Heart left ventricle (tissue), 16 donors: Measurements from ENCODE around the gene OR51B2. TPM values are rescaled to one million over a fixed set of nuclear protein-coding genes. Genes with fewer than 3 reads are reported as not detected.
"Not testable (repeated sequence)": the region's sequence is repeated elsewhere in the genome, so short reads cannot be mapped to it uniquely, and the experiment has no call there.

ENCODE experiments used
- ATAC-seq, 4 donors: fragments of 200-7000 bp; cut with Tn5 transposase; one replicate each; pipeline ENCODE4 v1.9.1; 2020 to 2022; ENCODE audit warnings: moderate library complexity in 4 of 4, mild to moderate bottlenecking in 3 of 4, moderate number of reproducible peaks in 1 of 4
- DNase-seq, 5 donors: peaks; one replicate each; pipeline ENCODE4 v3.0.0-alpha.2; 2020
- H3K27ac ChIP-seq, 12 donors: fragments of 200-600 bp; sonication (generic) in 4 of 12; one replicate each; pipeline versions ENCODE4 v1.5.0 to v1.8.0; 2016 to 2022; ENCODE audit warnings: mild to moderate bottlenecking in 2 of 12
- H3K27me3 ChIP-seq, 9 donors: fragments of 200-600 bp; sonication (generic) in 2 of 9; one replicate each; pipeline versions ENCODE4 v1.5.1 to v1.8.0; 2016 to 2022; ENCODE audit warnings: mild to moderate bottlenecking in 3 of 9
- H3K36me3 ChIP-seq, 9 donors: fragments of 200-600 bp; sonication (generic) in 2 of 9; one replicate each; pipeline versions ENCODE4 v1.5.0 to v1.8.0; 2018 to 2022; ENCODE audit warnings: mild to moderate bottlenecking in 2 of 9
- H3K4me1 ChIP-seq, 12 donors: fragments of 200-600 bp; sonication (generic) in 4 of 12; one replicate each; pipeline versions ENCODE4 v1.5.0 to v1.8.0; 2016 to 2022; ENCODE audit warnings: mild to moderate bottlenecking in 3 of 12
- H3K4me3 ChIP-seq, 12 donors: fragments of 200-600 bp; sonication (generic) in 4 of 12; one replicate each; pipeline versions ENCODE4 v1.5.0 to v1.8.0; 2017 to 2022; ENCODE audit warnings: mild to moderate bottlenecking in 9 of 12, moderate library complexity in 4 of 12
- H3K9me3 ChIP-seq, 12 donors: fragments of 200-600 bp; sonication (generic) in 4 of 12; one replicate each; pipeline versions ENCODE4 v1.5.0 to v1.8.0; 2016 to 2022; ENCODE audit warnings: mild to moderate bottlenecking in 1 of 12
- CTCF ChIP-seq, 12 donors: fragments of 200-600 bp; sonication (generic) in 4 of 12; IDR thresholded peaks; one replicate each; pipeline versions ENCODE4 v1.5.0 to v1.8.0; 2018 to 2022; ENCODE audit warnings: antibody characterized with exemption in 12 of 12, mild to moderate bottlenecking in 5 of 12
- POLR2A ChIP-seq, 2 donors: fragments of 450-650 bp; IDR thresholded peaks; one replicate each; pipeline ENCODE4 v1.6.1; 2017; ENCODE audit warnings: antibody characterized with exemption in 2 of 2, mild to moderate bottlenecking in 2 of 2, moderate library complexity in 2 of 2
- WGBS, 4 donors: extraction: QIAGEN DNeasy Blood & Tissue Kit in 2 of 4; methylation state at CpG; one replicate each; pipeline versions ENCODE4 v1.1.5 to v1.1.7; 2013 to 2018; 5-methylcytosine and 5-hydroxymethylcytosine counted together
- intact Hi-C, 10 donors: fragments of 100-400 bp; cut with DNase I; formaldehyde crosslinking; loops; one replicate each; pipeline versions ENCODE4 v1.11.1 to v1.14.2; 2022
- polyA plus RNA-seq, 2 donors: library from polyadenylated mRNA; stranded (reverse); fragments of 200-250 nt; gene quantifications; one replicate each; pipeline ENCODE4 v1.2.3, GENCODE V29; 2013
- total RNA-seq, 9 donors: library from RNA; depleted of rRNA in 2 of 9; stranded (reverse); fragments of >200 nt in 2 of 9; fragmentation: NEBNext Ultra II Directional in 3 of 9; extraction: Animal tissue kit (Norgen Biotek cat#: 25700) in 3 of 9; gene quantifications; one replicate each; pipeline versions ENCODE4 v1.1.0 to v1.2.4, GENCODE V29; 2016 to 2023
- donor health status: ischemic (EF 13 %, LVEDD 7.1; RV severe dilation, severe dysfunction).
- donor health status: healthy with polysubstance abuse.
- donor health status: DM: no; HTN: yes; CAD: no.
- donor health status: DM: no; HTN: no; CAD: no.
- donor health status: ischemic (EF 25% LVEDD 6.9; RV normal size, moderate dysfunction).
- donor health status: ischemic (EF 25% LVEDD 5.7; RV mildly dilated, moderate dysfunction).
- donor health status: healthy.
- donor health status: DM: yes; HTN: yes; CAD: no.
- donor health status: ischemic (EF 35%, LVEDD 5.7; RV mildly dilated, moderate dysfunction).
- donor health status: nonischemic (EF 11% LVEDD 7.7; RV severe dilation, severe dysfunction).
- donor health status: DM: yes; HTN: yes; CAD: no.
- donor health status: PGD.
- donor health status: ischemic (EF 29% LVEDD 5.4; RV normal size, mild dysfunction).
- donor health status: nonischemic (EF 23%, LVEDD 6.1; RV moderate dilation, normal function).

Gene OR51B2
- total and polyA plus RNA-seq, 11 donors, result not detected

GRCh38 chr11:5362017-5362625 is 38.0 kb upstream of the OR51B2 start:
- Histone ChIP-seq H3K27me3 (no peaks in the 10 kb centered on the region), H3K9me3 (peaks cover 0 to 6% (median 0%) of the 10 kb centered on the region in 12 donors), H3K27ac (no peak overlapping the region), H3K4me3 (no peak overlapping the region), H3K36me3 (no peaks in the 10 kb centered on the region), H3K4me1 (peaks cover 0 to 8% (median 0%) of the 10 kb centered on the region in 12 donors)
- 29 to 35% (median 32%) methylated on average over 3 of the region's 3 CpGs for WGBS, 4 donors
- TF ChIP-seq CTCF (IDR thresholded peaks at IDR 0.05) (no peak), POLR2A (IDR thresholded peaks at IDR 0.05) (no peak)
- no peak for DNase-seq
- ATAC-seq, result no peak
- intact Hi-C loops, result no loop called here

GRCh38 chr11:5356031-5356430 is 31.9 kb upstream of the OR51B2 start:
- H3K4me1 ChIP-seq, DNase-seq, H3K27ac ChIP-seq, H3K4me3 ChIP-seq, H3K9me3 ChIP-seq, H3K27me3 ChIP-seq, H3K36me3 ChIP-seq, ATAC-seq, intact Hi-C loops: not testable (repeated sequence)
- 71 to 86% (median 78%) methylated on average over 3 to 5 of the region's 5 CpGs for WGBS, 4 donors

GRCh38 chr11:5351208-5351607 is 27.1 kb upstream of the OR51B2 start, which contains the start of gene OR51B6:
Gene OR51B6 (plus strand): TSS chr11:5351508. CDS start chr11:5351508, 0 bp downstream.
- intact Hi-C loops, result no loop called here
- Histone ChIP-seq H3K9me3 (no peaks in the 10 kb centered on the region), H3K27me3 (no peaks in the 10 kb centered on the region), H3K4me3 (no peak within 1 kb of the TSS), H3K27ac (no peak within 1 kb of the TSS), H3K4me1 (no peaks in the 10 kb centered on the region), H3K36me3 (no peaks in the 10 kb centered on the region)
- no peak for TF ChIP-seq POLR2A (IDR thresholded peaks at IDR 0.05)
- no peak for TF ChIP-seq CTCF (IDR thresholded peaks at IDR 0.05)
- DNase-seq, result no peak
- ATAC-seq, result no peak
- 63 to 72% (median 63%) methylated on average over 1 of the region's 1 CpG for WGBS, 4 donors

GRCh38 chr11:5349550-5349949 is 25.5 kb upstream of the OR51B2 start:
- TF ChIP-seq POLR2A (IDR thresholded peaks at IDR 0.05), result no peak
- no peak for TF ChIP-seq CTCF (IDR thresholded peaks at IDR 0.05)
- Histone ChIP-seq H3K27me3 (no peaks in the 10 kb centered on the region), H3K27ac (no peak overlapping the region), H3K4me1 (no peaks in the 10 kb centered on the region), H3K4me3 (no peak overlapping the region), H3K36me3 (no peaks in the 10 kb centered on the region), H3K9me3 (no peaks in the 10 kb centered on the region)
- ATAC-seq (no peak), DNase-seq (no peak)
- 32 to 39% (median 35%) methylated on average over 1 of the region's 1 CpG for WGBS, 4 donors
- intact Hi-C loops, result no loop called here
